ENCODE measurements around the gene SCAMP4. TPM values are rescaled to one million over a fixed set of nuclear protein-coding genes. Genes with fewer than 3 reads are reported as not detected.
A peak's percentile ranks its signal among the peaks of the same experiment; 100 is the strongest.

Gene SCAMP4
- total and polyA plus RNA-seq, 9 of the 15 experiments (the other 6 are each of a cell fraction or from before 2014, with no cell fraction given) = 0.81 to 45.9 (median 12.8) TPM

- no peak overlapping the region for H3K27ac ChIP-seq (ENCODE audit: extremely low read depth, low read depth, low read length)
- H3K27me3 ChIP-seq (ENCODE audit: control insufficient read depth in 2 of 2, insufficient read depth in 2 of 2, low read length in 2 of 2) = no peaks in the 10 kb centered on the region
- BruUV-seq (replicated peaks) = no TSS peak
- no peaks in the 10 kb centered on the region for H4K20me1 ChIP-seq (replicated peaks; ENCODE audit: control insufficient read depth, insufficient read depth, low read length)
- 91% methylated on average over 8 of the region's 19 CpGs for WGBS (ENCODE audit: insufficient coverage, low coverage, missing lambda C conversion rate)
- H2AFZ ChIP-seq (ENCODE audit: low read depth, low read length) = no peak overlapping the region
- ChIA-PET POLR2A (interaction anchor here (0.9 kb wide), 1 partner anchor 9 kb away, joined by 3 read pairs; no protein-coding TSS in a partner anchor), CTCF (ENCODE audit: low intra/inter-chr PET ratio) (no interaction called here)
- H3K36me3 ChIP-seq (ENCODE audit: control insufficient read depth, insufficient read depth, low read length) = peaks cover 68% of the 10 kb centered on the region; the same call in 2 of the 3 replicates
- no peak for FAIRE-seq
- no peak for DNase-seq (ENCODE audit: extremely low read depth in 1 of 4, low spot score in 3 of 4)
- H3K4me2 ChIP-seq (ENCODE audit: insufficient read depth, low read length) = no peak overlapping the region
- H3K9ac ChIP-seq (ENCODE audit: insufficient read depth in 1 of 2, low read depth in 2 of 2, low read length in 2 of 2) = peak overlapping the region in 1 of 2 experiments; percentile 45; a peak in 1 of 4 replicates
- H3K9me1 ChIP-seq (ENCODE audit: control insufficient read depth, insufficient read depth, low read length) = no peaks in the 10 kb centered on the region
- H3K9me3 ChIP-seq (replicated peaks; ENCODE audit: control insufficient read depth, insufficient read depth, low read depth, low read length) = no peaks in the 10 kb centered on the region
- ATAC-seq = no peak
- intact Hi-C loops (cut with micrococcal nuclease) = no loop called here
- H3K79me2 ChIP-seq (ENCODE audit: control insufficient read depth, insufficient read depth, low read length) = no peaks in the 10 kb centered on the region
- no peak overlapping the region for H3K4me3 ChIP-seq
- H3K4me1 ChIP-seq (replicated peaks in 1 of 2; ENCODE audit: control insufficient read depth in 2 of 2, insufficient read depth in 2 of 2, low read length in 2 of 2) = peaks cover 0 to 46% of the 10 kb centered on the region in 2 experiments; a peak in 2 of 5 replicates
- in situ Hi-C loops (cut with MboI) = no loop called here
- TF ChIP-seq ZNF668 (CRISPR knock-in tag; IDR thresholded peaks at IDR 0.05) (no peak), POLR2G (IDR thresholded peaks at IDR 0.05; ENCODE audit: low read depth, low read length) (peak; percentile 49; the same call in 1 of the 2 replicates), EGR1 (conservative IDR thresholded peaks at IDR 0.05) (peak; percentile 58), HINFP (tag; conservative IDR thresholded peaks at IDR 0.05; ENCODE audit: low read depth) (no peak), ZBTB7A (IDR thresholded peaks at IDR 0.05; ENCODE audit: borderline replicate concordance, control insufficient read depth, low read depth, low read length) (no peak), ZNF444 (CRISPR knock-in tag; IDR thresholded peaks at IDR 0.05) (no peak), SIX5 (IDR thresholded peaks at IDR 0.05; ENCODE audit: borderline replicate concordance in 1 of 2, insufficient read depth in 1 of 2, low read depth in 1 of 2, low read length in 2 of 2) (no peak), BRD4 (IDR thresholded peaks at IDR 0.05) (no peak), CBFA2T2 (conservative IDR thresholded peaks at IDR 0.05) (no peak), CTCF (IDR thresholded peaks at IDR 0.05 in 2 of 3, conservative IDR thresholded peaks at IDR 0.05 in 1 of 3; ENCODE audit: insufficient read depth in 2 of 3, low read depth in 1 of 3, low read length in 3 of 3) (peak in 1 of 3 experiments; percentile 21; a peak in 1 of 6 replicates), MEF2D (tag; conservative IDR thresholded peaks at IDR 0.05; ENCODE audit: low read depth) (no peak), LEF1 (IDR thresholded peaks at IDR 0.05) (no peak), SUPT5H (IDR thresholded peaks at IDR 0.05) (no peak), TRIM28 (IDR thresholded peaks at IDR 0.05) (no peak), CSDE1 (IDR thresholded peaks at IDR 0.05) (no peak)
- TF ChIP-seq, protein P1, sequence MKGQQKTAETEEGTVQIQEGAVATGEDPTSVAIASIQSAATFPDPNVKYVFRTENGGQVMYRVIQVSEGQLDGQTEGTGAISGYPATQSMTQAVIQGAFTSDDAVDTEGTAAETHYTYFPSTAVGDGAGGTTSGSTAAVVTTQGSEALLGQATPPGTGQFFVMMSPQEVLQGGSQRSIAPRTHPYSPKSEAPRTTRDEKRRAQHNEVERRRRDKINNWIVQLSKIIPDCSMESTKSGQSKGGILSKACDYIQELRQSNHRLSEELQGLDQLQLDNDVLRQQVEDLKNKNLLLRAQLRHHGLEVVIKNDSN (CRISPR knock-in tag; IDR thresholded peaks at IDR 0.05) = no peak
- TF ChIP-seq, protein P2, sequence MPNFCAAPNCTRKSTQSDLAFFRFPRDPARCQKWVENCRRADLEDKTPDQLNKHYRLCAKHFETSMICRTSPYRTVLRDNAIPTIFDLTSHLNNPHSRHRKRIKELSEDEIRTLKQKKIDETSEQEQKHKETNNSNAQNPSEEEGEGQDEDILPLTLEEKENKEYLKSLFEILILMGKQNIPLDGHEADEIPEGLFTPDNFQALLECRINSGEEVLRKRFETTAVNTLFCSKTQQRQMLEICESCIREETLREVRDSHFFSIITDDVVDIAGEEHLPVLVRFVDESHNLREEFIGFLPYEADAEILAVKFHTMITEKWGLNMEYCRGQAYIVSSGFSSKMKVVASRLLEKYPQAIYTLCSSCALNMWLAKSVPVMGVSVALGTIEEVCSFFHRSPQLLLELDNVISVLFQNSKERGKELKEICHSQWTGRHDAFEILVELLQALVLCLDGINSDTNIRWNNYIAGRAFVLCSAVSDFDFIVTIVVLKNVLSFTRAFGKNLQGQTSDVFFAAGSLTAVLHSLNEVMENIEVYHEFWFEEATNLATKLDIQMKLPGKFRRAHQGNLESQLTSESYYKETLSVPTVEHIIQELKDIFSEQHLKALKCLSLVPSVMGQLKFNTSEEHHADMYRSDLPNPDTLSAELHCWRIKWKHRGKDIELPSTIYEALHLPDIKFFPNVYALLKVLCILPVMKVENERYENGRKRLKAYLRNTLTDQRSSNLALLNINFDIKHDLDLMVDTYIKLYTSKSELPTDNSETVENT (CRISPR knock-in tag; IDR thresholded peaks at IDR 0.05) = 0 out of 2 replicates have a peak, but pooled peaks have one; percentile 9
Observed at GRCh38 chr19:1921326-1921725, 16.1 kb downstream of the SCAMP4 start.

Measured in K562 (cell line).